Measurements from ENCODE around the gene CECR2.

DNA sequence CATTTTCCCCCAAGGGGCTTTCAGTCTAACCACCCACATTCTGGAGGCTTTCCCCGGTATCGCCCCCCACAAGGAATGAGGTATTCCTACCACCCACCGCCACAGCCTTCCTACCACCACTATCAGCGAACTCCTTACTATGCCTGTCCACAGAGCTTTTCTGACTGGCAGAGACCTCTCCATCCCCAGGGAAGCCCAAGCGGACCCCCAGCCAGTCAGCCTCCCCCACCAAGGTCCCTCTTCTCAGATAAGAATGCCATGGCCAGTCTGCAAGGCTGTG is 179.4 kb downstream of the CECR2 start:
- TF ChIP-seq, protein P1, sequence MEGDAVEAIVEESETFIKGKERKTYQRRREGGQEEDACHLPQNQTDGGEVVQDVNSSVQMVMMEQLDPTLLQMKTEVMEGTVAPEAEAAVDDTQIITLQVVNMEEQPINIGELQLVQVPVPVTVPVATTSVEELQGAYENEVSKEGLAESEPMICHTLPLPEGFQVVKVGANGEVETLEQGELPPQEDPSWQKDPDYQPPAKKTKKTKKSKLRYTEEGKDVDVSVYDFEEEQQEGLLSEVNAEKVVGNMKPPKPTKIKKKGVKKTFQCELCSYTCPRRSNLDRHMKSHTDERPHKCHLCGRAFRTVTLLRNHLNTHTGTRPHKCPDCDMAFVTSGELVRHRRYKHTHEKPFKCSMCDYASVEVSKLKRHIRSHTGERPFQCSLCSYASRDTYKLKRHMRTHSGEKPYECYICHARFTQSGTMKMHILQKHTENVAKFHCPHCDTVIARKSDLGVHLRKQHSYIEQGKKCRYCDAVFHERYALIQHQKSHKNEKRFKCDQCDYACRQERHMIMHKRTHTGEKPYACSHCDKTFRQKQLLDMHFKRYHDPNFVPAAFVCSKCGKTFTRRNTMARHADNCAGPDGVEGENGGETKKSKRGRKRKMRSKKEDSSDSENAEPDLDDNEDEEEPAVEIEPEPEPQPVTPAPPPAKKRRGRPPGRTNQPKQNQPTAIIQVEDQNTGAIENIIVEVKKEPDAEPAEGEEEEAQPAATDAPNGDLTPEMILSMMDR (conservative IDR thresholded peaks at IDR 0.05; ENCODE audit: low read depth, low read length): no peak
- TF ChIP-seq EZH2 (IDR thresholded peaks at IDR 0.05; ENCODE audit: borderline replicate concordance, low read depth, low read length, poor library complexity, severe bottlenecking): no peak

Data from A673 (cell line).